ENCODE results near the gene LRR1.

LRR1 gene

GRCh38 chr14:49598485-49599300 lies at the start of gene LRR1:
TSS of gene LRR1 (plus strand) at chr14:49598940. CDS start at chr14:49599021, 81 bp downstream.
- Histone ChIP-seq H3K27ac (peak within 1 kb of the TSS; percentile 98), H3K4me3 (ENCODE audit: low read depth, low read length) (peak within 1 kb of the TSS; percentile 93), H3K27me3 (replicated peaks) (no peaks in the 10 kb centered on the region), H3K36me3 (replicated peaks) (no peaks in the 10 kb centered on the region)
- DNase-seq, result peak; percentile 86
- TF ChIP-seq CTCF (IDR thresholded peaks at IDR 0.05; ENCODE audit: low read depth, low read length, missing control alignments), result peak; percentile 6
- in situ Hi-C loops (cut with HindIII; ENCODE audit: low pct_ligation_motif_present, low sequenced_read_pairs), result no loop called here

DNA sequence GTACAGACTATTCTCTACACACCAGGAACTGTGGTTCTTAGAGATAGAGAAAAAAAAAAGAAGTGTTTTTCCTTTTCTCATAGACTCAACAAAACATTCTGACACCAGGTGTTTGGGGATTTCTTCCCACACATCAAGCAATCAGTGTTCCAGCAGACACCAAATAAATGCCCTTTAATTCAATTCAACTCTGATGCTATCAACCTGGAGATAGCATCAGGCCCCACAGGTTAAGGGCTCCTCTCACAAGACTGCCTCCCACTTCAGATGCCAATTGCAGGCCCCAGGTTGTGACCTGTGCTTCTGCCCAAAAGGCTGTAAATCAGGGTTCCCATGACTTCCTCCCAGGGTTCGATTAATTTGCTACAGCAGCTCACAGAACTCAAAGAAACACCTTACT lies 49.3 kb upstream of the LRR1 start:
- in situ Hi-C loops (cut with HindIII; ENCODE audit: low pct_ligation_motif_present, low sequenced_read_pairs), result no loop called here
- H3K27ac ChIP-seq, result no peak overlapping the region
- no peaks in the 10 kb centered on the region for H3K27me3 ChIP-seq (replicated peaks)
- no peak for TF ChIP-seq CTCF (IDR thresholded peaks at IDR 0.05; ENCODE audit: low read depth, low read length, missing control alignments)
- H3K36me3 ChIP-seq (replicated peaks), result no peaks in the 10 kb centered on the region
- H3K4me3 ChIP-seq (ENCODE audit: low read depth, low read length), result no peak overlapping the region
- no peak for DNase-seq

DNA sequence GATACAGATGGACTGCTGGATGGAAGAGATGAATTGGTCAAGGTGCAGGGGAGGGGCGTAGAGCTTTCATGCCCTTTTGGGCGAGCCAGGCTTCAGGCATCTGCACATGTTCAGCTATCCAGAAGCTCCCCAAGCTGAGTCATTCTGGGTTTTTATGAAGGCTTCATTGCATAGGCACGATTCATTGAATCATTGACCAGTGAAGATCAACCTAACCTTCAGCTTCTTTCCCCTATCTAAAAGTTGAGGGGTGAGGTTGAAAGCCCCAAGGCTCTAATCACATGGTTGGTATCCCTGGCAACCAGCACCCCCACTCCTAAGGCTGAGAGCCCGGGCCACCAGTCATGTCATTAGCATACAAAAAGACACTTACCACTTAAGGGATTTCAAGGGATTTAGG lies 48.9 kb upstream of the LRR1 start:
- in situ Hi-C loops (cut with HindIII; ENCODE audit: low pct_ligation_motif_present, low sequenced_read_pairs), result no loop called here
- no peaks in the 10 kb centered on the region for H3K27me3 ChIP-seq (replicated peaks)
- peak; percentile 26 for DNase-seq
- no peak for TF ChIP-seq CTCF (IDR thresholded peaks at IDR 0.05; ENCODE audit: low read depth, low read length, missing control alignments)
- no peaks in the 10 kb centered on the region for H3K36me3 ChIP-seq (replicated peaks)
- no peak overlapping the region for H3K4me3 ChIP-seq (ENCODE audit: low read depth, low read length)
- no peak overlapping the region for H3K27ac ChIP-seq

DNA sequence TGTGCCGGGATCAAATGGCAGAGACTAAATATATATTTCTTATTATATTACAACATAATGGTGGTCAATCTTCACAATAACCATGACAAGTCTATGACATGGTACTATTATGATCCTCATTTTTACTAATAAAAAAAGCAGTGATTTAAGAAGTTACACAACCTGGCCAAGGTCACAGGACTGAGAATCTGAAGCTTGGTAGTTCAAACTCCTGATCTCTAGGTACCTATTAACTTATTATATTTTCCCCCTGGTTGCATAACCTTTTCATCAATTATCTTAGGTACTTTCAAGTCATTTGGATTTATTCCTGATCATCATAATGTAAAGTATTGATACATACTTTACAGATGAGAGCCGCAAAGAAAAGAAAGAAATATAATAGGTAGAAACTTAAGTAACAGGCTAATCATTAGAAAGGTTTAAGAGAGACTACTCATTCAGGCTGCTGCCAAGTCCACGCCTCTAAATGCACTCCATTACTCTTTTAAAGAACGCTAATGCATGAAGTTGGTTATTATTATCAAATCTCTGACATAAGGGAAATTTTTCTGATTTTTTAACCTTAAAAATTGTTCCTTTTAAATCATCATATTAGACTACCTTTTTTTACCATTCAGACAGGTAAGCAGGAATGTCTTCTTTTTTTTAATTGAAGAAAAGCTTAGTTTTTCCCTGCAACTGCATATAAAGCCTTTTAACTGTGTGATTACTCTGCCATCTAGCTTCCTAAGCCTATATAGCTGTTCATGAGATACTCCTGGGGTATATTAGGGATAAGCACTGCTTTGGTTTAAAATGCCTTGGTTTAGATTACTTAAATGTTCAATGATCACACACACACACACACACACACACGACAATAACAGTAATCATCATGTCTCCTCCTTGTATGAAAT lies 48.2 kb upstream of the LRR1 start:
- no peaks in the 10 kb centered on the region for H3K27me3 ChIP-seq (replicated peaks)
- no peak overlapping the region for H3K27ac ChIP-seq
- DNase-seq, result no peak
- H3K36me3 ChIP-seq (replicated peaks), result no peaks in the 10 kb centered on the region
- in situ Hi-C loops (cut with HindIII; ENCODE audit: low pct_ligation_motif_present, low sequenced_read_pairs), result no loop called here
- TF ChIP-seq CTCF (IDR thresholded peaks at IDR 0.05; ENCODE audit: low read depth, low read length, missing control alignments), result peak; percentile 36
- H3K4me3 ChIP-seq (ENCODE audit: low read depth, low read length), result no peak overlapping the region

- no peak for DNase-seq
- H3K4me3 ChIP-seq (ENCODE audit: low read depth, low read length), result no peak overlapping the region
- no peaks in the 10 kb centered on the region for H3K36me3 ChIP-seq (replicated peaks)
- H3K27me3 ChIP-seq (replicated peaks), result no peaks in the 10 kb centered on the region
- no peak for TF ChIP-seq CTCF (IDR thresholded peaks at IDR 0.05; ENCODE audit: low read depth, low read length, missing control alignments)
- in situ Hi-C loops (cut with HindIII; ENCODE audit: low pct_ligation_motif_present, low sequenced_read_pairs), result no loop called here
- H3K27ac ChIP-seq, result no peak overlapping the region
These were observed 47.2 kb upstream of the LRR1 start for GRCh38 chr14:49551569-49551968.
